ENCODE results near the gene SPTBN1.

DNA sequence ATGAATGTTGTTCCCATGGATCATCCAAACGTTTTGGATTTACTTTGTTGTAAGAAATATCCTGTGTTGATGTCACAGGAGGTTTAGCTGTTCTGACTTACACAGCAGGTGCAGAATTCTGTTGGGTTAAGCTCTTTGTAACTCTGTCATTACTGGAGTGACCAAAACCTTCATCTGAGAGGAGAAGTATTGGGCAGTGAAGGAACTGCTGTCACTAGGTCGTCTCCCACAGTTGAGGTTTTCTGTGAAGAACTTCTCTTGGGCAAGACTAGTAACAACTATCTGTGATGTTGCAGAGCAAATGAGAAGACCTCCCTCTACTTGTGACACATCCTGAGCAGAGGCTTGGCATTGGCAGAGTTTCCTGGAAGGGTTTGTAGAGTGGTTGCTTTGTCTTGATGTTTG, 2.9 kb downstream of the SPTBN1 start:
- TF ChIP-seq SP1 (IDR thresholded peaks at IDR 0.05): no peak
- TF ChIP-seq NFRKB (IDR thresholded peaks at IDR 0.05): no peak
- no peak for TF ChIP-seq FOXM1 (IDR thresholded peaks at IDR 0.05; ENCODE audit: borderline replicate concordance)
- no peak for TF ChIP-seq L3MBTL2 (conservative IDR thresholded peaks at IDR 0.05)
- no peak for TF ChIP-seq SUZ12 (IDR thresholded peaks at IDR 0.05)
- no peak for TF ChIP-seq TARDBP (IDR thresholded peaks at IDR 0.05)
- TF ChIP-seq, protein P1, sequence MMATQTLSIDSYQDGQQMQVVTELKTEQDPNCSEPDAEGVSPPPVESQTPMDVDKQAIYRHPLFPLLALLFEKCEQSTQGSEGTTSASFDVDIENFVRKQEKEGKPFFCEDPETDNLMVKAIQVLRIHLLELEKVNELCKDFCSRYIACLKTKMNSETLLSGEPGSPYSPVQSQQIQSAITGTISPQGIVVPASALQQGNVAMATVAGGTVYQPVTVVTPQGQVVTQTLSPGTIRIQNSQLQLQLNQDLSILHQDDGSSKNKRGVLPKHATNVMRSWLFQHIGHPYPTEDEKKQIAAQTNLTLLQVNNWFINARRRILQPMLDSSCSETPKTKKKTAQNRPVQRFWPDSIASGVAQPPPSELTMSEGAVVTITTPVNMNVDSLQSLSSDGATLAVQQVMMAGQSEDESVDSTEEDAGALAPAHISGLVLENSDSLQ (IDR thresholded peaks at IDR 0.05): no peak
- no peak for TF ChIP-seq FOXK2 (IDR thresholded peaks at IDR 0.05)
- TF ChIP-seq ELF4 (IDR thresholded peaks at IDR 0.05): no peak
- no peak for TF ChIP-seq ZNF384 (IDR thresholded peaks at IDR 0.05)
- TF ChIP-seq ARNT (IDR thresholded peaks at IDR 0.05): no peak
- TF ChIP-seq HDGF (IDR thresholded peaks at IDR 0.05; ENCODE audit: borderline replicate concordance): no peak
- no peak for TF ChIP-seq FOXA1 (IDR thresholded peaks at IDR 0.05)
- TF ChIP-seq CTBP1 (IDR thresholded peaks at IDR 0.05; ENCODE audit: borderline replicate concordance): no peak

Measured in HEK293T (cell line).